Femur (tissue), 1 donor: ENCODE results near the gene AK8.
"Not testable (repeated sequence)": the region's sequence is repeated elsewhere in the genome, so short reads cannot be mapped to it uniquely, and the experiment has no call there.

Experiments
- DNase-seq: peaks from one replicate; pipeline ENCODE4 v3.0.0-alpha.2; 2017

Gene AK8

GRCh38 chr9:132795511-132796303 lies 82.4 kb downstream of the AK8 start:
- DNase-seq, result no peak

DNA sequence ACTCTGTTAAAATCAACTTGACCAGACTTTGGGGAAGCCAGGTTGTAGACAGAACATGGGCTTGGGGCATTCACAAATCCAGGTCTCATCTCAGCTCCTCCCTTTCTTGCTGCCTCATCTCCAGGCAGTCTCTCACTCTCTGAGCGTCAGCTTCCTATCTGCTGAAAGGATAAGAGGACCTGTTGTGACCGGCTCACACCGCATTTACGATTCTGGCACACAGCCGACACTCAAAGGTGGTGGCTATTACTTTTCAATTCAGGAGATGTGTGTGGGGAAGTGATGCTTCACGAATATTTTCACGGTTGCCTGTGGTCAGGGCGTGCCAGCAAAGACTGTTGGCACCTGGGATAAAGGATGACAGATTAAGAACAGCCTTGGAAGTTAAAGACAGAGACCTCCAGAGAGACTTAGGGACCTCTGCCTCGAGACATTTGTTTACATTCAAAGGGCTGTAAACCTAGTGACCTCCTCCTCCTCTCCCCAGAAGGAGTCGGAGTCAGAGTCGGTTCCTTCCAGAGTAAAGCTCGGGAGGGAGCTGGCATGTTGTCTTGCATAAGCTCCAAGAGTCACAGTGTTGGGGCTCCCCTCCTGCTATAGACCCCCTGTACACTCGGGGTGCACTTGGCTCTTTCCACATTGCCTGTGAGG lies 83.2 kb downstream of the AK8 start:
- DNase-seq, result no peak

GRCh38 chr9:132793606-132794580 lies 84.2 kb downstream of the AK8 start:
- DNase-seq, result no peak

DNA sequence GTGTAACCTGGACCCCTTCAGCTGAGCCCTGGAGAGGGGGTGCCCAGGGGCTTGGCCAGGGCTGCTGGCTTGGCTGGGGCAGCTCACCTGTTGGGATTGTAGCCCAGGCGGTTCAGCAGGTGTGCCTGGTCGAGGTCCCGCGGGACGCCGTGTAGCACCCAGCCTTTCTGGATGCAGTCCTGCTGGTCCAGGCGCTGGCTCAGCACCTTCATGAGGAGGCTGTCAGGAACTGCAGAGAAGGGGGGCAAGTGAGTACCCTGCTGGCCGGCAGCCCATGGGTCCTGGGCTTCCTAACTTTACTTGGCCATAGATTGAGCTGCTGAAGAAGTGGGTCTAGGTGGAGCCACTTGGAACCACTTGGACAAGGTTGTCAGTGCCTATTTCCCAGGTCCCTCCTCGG lies 85.5 kb downstream of the AK8 start:
- DNase-seq, result no peak

- no peak for DNase-seq
Observed at GRCh38 chr9:132791699-132792240, 86.3 kb downstream of the AK8 start.

DNA sequence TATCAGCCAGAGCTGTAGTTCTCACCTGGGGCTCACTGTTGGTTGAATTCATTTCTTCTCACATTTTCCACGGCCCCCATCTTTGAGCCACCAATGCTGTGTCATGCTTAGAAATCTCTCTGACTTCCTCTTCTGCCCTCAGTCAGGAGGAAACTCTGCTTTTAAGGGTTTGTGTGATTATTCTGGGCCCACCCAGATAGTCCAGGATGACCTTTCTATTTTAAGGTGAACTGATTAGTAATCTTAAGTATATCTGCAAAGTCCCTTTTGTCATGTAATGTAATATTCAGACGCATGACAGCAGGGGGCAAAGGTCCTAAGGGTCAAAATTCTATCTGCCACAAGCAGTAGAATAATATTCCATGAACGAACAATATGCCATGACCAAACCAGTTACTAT lies 88.4 kb downstream of the AK8 start:
- no peak for DNase-seq

DNA sequence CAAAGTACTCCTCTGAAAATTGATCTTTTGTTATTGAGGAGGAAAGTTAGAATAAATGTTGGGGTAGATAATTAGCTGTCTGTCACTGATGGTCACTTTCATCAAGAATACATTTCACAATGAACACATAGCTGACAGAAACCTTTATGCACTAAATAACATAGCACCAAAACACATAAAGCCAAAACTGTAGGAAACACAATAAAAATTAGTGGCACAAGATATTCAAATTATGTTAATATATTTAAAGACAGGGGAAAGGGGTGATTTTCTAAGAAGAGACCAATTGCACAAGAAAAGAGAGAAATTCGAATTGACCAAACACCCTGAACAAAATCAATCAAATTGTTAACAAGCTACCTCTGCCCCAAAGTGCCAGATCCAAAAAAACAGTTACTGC lies 89.7 kb downstream of the AK8 start:
- DNase-seq, result no peak

GRCh38 chr9:132787748-132788159 lies 90.3 kb downstream of the AK8 start:
- DNase-seq, result no peak

GRCh38 chr9:132784286-132784830 lies 93.7 kb downstream of the AK8 start:
- no peak for DNase-seq

DNA sequence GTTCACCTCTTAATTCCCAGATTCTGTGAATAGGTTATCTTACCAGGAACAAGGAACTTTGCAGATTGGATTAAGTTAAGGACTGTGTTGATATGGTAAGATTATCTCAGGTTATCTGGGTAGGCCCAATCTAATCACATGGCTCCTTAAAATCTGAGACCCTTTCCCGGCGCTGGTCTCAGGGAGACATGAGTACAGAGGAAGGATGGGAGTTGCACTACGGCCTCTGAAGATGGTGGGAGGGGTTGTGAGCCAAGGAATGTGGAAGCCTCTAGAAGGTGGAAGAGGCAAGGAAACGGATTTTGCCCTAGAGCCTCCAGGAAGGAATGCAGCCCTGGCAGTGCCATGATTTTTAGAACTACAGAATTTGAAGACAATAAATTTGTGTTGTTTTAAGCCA lies 95.1 kb downstream of the AK8 start:
- no peak for DNase-seq

- no peak for DNase-seq
Observed at GRCh38 chr9:132782037-132782436, 96.0 kb downstream of the AK8 start.

GRCh38 chr9:132780230-132781007 lies 97.7 kb downstream of the AK8 start:
- DNase-seq, result no peak

DNA sequence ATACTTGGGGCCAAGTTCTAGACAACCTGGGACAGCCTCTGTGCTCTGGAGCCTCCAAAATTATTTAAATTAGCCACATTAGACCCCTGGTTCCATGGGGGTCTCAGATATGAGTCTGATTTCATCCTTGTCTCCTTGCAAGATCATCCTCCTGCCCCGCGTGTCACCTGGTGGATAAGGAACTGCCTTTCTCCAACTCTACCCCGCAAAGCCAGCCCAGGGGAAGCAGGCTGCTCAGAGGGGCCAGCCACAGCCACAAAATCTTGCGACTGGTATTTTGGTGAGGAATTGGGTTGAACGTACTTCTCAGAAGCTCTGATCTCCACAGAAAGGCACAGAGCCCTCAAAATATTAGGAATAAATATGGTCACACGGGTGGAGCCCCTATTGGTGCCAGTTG lies 101.2 kb downstream of the AK8 start:
- DNase-seq, result no peak

DNA sequence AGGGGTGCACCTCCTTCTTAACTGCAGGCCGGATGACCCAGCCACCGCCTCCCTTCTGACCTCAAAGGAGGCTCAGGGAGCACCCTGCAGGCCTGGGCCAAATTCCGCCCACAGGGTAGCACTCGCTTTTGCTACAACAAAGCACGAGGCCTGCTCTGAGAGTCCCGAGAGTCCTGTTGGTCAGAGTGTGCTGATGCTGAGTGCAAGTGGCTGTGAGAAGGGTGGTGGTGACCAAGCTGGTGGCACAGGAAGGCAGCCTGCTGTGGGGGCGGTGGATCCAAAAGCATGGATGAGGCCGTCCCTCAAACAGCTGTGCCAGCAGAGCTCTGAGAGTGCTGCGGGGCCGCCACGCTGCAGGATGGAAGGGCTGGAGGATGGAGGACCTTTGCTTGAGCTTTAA lies 101.8 kb downstream of the AK8 start:
- no peak for DNase-seq

- DNase-seq, result no peak
Observed at GRCh38 chr9:132775720-132776119, 102.4 kb downstream of the AK8 start.

DNA sequence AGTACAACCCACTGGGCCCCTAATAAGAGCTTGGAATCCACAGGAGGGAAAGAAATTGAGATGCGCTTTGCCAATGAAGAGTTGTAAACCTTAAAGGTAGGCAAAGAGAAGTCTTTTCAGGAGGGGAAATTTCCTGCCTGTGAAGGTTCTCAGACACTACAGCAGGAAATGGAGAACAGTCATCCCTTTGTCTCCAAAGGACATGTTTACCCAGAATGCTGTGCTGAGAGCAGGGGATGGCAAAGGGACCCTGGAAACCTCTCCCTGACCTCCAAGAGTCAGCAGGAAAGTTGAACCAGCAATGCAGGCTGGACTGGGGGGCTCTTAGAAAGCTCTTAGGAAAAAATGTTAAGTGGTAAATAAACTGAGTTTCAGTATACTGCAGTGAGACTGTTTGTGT lies 103.2 kb downstream of the AK8 start:
- no peak for DNase-seq

GRCh38 chr9:132773764-132774339 lies 104.2 kb downstream of the AK8 start:
- no peak for DNase-seq

DNA sequence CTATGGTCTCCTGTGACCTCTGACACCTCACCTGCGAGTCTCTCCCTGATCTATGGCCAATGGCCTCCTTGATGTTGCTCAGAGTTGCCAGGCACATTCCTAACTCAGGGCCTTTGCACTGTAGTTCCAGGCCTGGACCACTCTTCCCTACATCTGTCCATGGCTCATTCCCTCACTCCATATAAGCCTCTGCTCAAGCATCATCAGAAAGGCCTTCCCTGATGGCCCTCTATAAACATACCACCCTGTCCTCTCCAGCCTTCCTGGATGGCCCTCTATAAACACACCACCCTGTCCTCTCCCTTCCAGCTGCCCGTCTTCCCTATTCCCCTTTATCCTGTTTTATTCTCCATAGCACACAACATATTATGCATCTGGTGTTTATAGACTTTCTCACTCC lies 105.0 kb downstream of the AK8 start:
- DNase-seq, result no peak

DNA sequence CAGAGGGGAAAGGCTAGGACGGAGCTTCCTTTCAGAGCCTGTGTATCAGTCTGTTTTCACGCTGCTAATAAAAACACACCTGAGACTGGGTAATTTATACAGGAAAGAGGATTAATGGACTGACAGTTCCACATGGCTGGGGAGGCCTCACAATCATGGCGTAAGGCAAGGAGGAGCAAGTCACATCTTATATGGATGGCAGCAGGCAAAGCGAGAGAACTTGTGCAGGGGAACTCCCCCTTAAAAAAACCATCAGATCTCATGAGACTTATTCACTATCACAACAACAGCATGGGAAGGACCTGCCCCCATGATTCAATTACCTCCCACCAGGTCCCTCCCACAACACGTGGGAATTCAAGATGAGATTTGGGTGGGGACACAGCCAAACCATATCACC lies 106.3 kb downstream of the AK8 start:
- DNase-seq, result not testable (repeated sequence)

DNA sequence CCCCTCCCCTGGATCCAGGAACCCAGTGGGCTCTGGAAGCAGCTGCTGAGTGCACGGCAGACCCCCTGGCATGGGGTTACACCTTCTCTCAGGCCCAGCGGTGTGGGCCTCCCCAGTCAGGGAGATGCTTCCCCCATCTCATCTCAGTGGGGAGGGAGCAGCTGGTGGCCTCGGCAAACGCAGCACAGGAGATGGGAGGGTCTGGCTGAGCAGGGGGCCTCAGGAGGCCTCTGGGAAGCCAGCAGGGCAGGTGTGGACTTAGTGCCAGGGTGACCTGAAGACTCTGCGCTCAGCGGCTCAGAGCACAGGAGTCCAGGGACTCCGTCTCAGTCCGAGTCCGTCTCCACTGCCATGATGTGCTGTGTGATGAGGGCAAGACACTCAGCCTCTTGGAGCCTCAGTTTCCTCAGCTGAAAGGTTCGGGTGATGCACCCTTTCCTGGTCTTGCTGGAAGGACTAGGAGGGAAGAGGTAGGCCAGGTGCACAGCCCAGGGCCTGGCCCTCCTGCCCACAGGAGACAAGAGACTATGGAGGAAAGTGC lies 107.2 kb downstream of the AK8 start:
- no peak for DNase-seq
